DND-41 (cell line): ENCODE measurements around the gene CPLX1.

Source experiments
- ATAC-seq: fragments of 200-7000 bp; cut with Tn5 transposase; 3 replicates; pipeline ENCODE4 v1.9.1; 2021; ENCODE audit warnings: low read depth; ENCODE audit not compliant: insufficient read depth
- DNase-seq: peaks from one replicate; pipeline ENCODE4 v3.0.0-alpha.2; 2020
- H2AFZ ChIP-seq: 2 replicates; pipeline ENCODE4 v1.6.0; 2012; ENCODE audit warnings: low read depth, low read length
- H3K27ac ChIP-seq: 2 replicates; pipeline ENCODE4 v1.5.1; 2012; ENCODE audit warnings: low read length, inconsistent platforms
- H3K27me3 ChIP-seq: fragments of 200-600 bp; sonication (generic); 2 replicates; pipeline ENCODE4 v1.6.0; 2012; ENCODE audit warnings: low read length, mild to moderate bottlenecking, inconsistent platforms; ENCODE audit not compliant: insufficient read depth, poor library complexity
- H3K36me3 ChIP-seq: 2 replicates; pipeline ENCODE4 v1.5.1; 2012; ENCODE audit warnings: low read length, inconsistent platforms; ENCODE audit not compliant: insufficient read depth
- H3K4me1 ChIP-seq: 2 replicates; pipeline ENCODE4 v1.5.1; 2012; ENCODE audit warnings: mild to moderate bottlenecking, low read length; ENCODE audit not compliant: insufficient read depth
- H3K4me2 ChIP-seq: 2 replicates; pipeline ENCODE4 v1.6.0; 2012; ENCODE audit warnings: mild to moderate bottlenecking, moderate library complexity, low read length, inconsistent platforms; ENCODE audit not compliant: insufficient read depth
- H3K4me3 ChIP-seq, 2 experiments: fragments of 200-600 bp in 1 of 2; shearing (Covaris generic) in 1 of 2; 2 replicates each; pipeline ENCODE4 v1.5.1; 2012 to 2016; ENCODE audit warnings: inconsistent platforms in 2 of 2, low read length in 2 of 2, mild to moderate bottlenecking in 2 of 2, low read depth in 1 of 2, moderate library complexity in 1 of 2
- H3K79me2 ChIP-seq: 2 replicates; pipeline ENCODE4 v1.6.0; 2012; ENCODE audit warnings: low read length, inconsistent platforms; ENCODE audit not compliant: insufficient read depth
- H3K9ac ChIP-seq: 2 replicates; pipeline ENCODE4 v1.6.0; 2012; ENCODE audit warnings: low read depth, mild to moderate bottlenecking, inconsistent platforms, low read length, moderate library complexity
- H3K9me3 ChIP-seq: 2 replicates; pipeline ENCODE4 v1.5.1; 2012; ENCODE audit warnings: low read length, moderate library complexity, mild to moderate bottlenecking, inconsistent platforms; ENCODE audit not compliant: insufficient read depth, severe bottlenecking
- H4K20me1 ChIP-seq: 2 replicates; pipeline ENCODE4 v1.6.0; 2012; ENCODE audit warnings: low read length; ENCODE audit not compliant: insufficient read depth
- EZH2 ChIP-seq: IDR thresholded peaks from 3 replicates; pipeline ENCODE4 v1.6.1; 2012; ENCODE audit warnings: borderline replicate concordance, low read depth, mild to moderate bottlenecking, moderate library complexity, low read length, inconsistent platforms; ENCODE audit not compliant: severe bottlenecking
- TF ChIP-seq, protein P1 (sequence below): IDR thresholded peaks from 2 replicates; pipeline ENCODE4 v1.5.1; 2012; ENCODE audit warnings: borderline replicate concordance, low read length, moderate library complexity, mild to moderate bottlenecking; ENCODE audit not compliant: poor library complexity, severe bottlenecking; ENCODE audit errors: extremely low read depth

CPLX1 gene

DNA sequence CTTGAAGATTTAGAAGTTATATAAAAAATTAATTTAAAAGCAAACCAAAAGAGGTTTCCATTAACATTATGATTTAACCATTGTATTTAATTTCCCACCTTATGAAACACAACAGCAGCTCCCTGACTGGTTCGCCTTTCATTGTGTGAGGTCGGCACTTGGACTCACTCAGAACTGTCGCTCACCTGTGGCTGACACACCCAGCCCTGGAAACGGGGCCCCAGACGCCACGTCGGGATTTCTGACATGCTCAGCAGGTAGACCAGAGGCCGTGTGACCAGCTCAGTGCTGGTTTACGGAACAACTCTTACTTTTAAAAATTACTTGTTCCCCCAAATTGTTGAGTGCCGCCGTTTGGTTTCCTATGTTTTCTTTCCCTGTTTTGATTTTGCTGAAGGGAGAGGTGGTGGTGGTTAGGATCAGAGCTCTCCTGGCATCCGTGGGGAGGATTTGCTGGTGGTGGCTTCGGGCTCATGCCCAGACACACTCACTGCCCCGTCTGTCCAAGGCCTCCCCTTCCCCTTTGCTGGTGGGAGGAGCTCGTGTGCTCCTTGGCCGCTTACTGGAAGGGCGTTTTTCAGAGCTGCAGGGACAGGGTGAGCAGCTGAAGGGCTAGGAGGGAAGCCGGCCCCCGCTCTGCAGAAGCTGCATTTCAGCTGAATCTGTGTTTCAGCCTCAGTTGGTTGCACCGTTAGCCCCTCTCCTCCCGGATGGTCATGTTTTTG, 59.2 kb downstream of the CPLX1 start:
- Histone ChIP-seq H3K79me2 (peaks cover 61% of the 10 kb centered on the region), H2AFZ (no peak overlapping the region), H3K4me1 (no peaks in the 10 kb centered on the region), H3K9me3 (no peaks in the 10 kb centered on the region), H3K9ac (no peak overlapping the region), H4K20me1 (peaks cover 82% of the 10 kb centered on the region), H3K27me3 (no peaks in the 10 kb centered on the region), H3K27ac (no peak overlapping the region), H3K4me2 (no peak overlapping the region), H3K4me3 (no peak overlapping the region), H3K36me3 (peaks cover 95% of the 10 kb centered on the region)
- ATAC-seq (no peak), DNase-seq (no peak)
- TF ChIP-seq, protein P1, sequence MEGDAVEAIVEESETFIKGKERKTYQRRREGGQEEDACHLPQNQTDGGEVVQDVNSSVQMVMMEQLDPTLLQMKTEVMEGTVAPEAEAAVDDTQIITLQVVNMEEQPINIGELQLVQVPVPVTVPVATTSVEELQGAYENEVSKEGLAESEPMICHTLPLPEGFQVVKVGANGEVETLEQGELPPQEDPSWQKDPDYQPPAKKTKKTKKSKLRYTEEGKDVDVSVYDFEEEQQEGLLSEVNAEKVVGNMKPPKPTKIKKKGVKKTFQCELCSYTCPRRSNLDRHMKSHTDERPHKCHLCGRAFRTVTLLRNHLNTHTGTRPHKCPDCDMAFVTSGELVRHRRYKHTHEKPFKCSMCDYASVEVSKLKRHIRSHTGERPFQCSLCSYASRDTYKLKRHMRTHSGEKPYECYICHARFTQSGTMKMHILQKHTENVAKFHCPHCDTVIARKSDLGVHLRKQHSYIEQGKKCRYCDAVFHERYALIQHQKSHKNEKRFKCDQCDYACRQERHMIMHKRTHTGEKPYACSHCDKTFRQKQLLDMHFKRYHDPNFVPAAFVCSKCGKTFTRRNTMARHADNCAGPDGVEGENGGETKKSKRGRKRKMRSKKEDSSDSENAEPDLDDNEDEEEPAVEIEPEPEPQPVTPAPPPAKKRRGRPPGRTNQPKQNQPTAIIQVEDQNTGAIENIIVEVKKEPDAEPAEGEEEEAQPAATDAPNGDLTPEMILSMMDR: no peak
- TF ChIP-seq EZH2: no peak

- Histone ChIP-seq H3K9ac (no peak overlapping the region), H3K4me3 (no peak overlapping the region), H3K27me3 (no peaks in the 10 kb centered on the region), H3K4me1 (no peaks in the 10 kb centered on the region), H3K36me3 (peaks cover 96% of the 10 kb centered on the region), H3K4me2 (no peak overlapping the region), H4K20me1 (peaks cover 82% of the 10 kb centered on the region), H2AFZ (no peak overlapping the region), H3K9me3 (no peaks in the 10 kb centered on the region), H3K79me2 (peaks cover 57% of the 10 kb centered on the region), H3K27ac (no peak overlapping the region)
- DNase-seq (no peak), ATAC-seq (no peak; the same call in 2 of the 3 replicates)
- TF ChIP-seq, protein P1: no peak
- no peak for TF ChIP-seq EZH2
Observed at GRCh38 chr4:766152-766515, 59.8 kb downstream of the CPLX1 start.

DNA sequence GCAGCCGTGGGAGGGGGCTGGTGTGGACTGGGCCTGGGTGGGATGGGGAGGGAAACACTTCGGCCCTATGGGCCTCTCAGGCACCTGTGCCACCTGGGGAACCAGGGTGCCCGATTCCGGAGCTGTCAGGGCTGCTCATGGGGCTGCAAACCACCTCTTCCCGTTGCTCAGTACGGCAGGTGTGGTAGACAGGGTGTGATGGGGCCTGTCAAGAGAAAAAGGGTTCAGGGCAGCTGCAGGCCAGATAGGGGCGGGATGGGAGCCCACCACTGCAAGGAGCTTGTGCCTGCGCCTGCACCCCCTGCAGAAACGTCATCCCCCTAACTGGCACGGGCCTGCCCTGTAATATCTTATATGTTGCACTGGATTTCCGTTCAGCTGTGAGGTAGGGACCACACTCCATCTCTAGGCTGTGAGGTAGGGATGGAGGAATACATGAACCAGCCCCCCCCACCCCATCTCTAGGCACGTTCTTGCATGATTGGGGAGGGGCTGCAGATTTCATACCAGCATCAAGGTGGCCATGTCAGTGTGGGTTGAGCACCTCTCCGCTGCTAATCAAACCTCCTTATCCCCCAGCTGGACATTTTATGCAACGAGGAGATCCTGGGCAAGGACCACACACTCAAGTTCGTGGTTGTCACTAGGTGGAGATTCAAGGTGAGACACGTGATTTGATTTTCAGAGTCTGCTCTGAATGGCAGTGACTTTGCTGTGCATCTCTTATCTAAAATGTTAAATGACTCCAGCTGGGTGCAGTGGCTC, 61.3 kb downstream of the CPLX1 start:
- peak; percentile 10; the same call in 1 of the 3 replicates for ATAC-seq
- TF ChIP-seq, protein P1: no peak
- no peak for TF ChIP-seq EZH2
- Histone ChIP-seq H3K4me3 (no peak overlapping the region), H3K9me3 (no peaks in the 10 kb centered on the region), H3K79me2 (peaks cover 41% of the 10 kb centered on the region), H3K4me1 (no peaks in the 10 kb centered on the region), H3K27ac (no peak overlapping the region), H4K20me1 (peaks cover 71% of the 10 kb centered on the region), H3K27me3 (no peaks in the 10 kb centered on the region), H2AFZ (no peak overlapping the region), H3K36me3 (peaks cover 92% of the 10 kb centered on the region), H3K4me2 (no peak overlapping the region), H3K9ac (no peak overlapping the region)
- DNase-seq: no peak
